HL-60/S4 treated with phorbol 12-myristate 13-acetate at 8.2 ng/mL for 4 days and 3 days (cell line): Measurements from ENCODE around the gene TRIM52.

Experiments
- in situ Hi-C: fragments of 300-500 bp; cut with MboI; formaldehyde crosslinking; loops from 2 replicates; pipeline ENCODE4 v1.15.0; 2022; ENCODE audit warnings: low sequenced_read_pairs

Gene TRIM52

DNA sequence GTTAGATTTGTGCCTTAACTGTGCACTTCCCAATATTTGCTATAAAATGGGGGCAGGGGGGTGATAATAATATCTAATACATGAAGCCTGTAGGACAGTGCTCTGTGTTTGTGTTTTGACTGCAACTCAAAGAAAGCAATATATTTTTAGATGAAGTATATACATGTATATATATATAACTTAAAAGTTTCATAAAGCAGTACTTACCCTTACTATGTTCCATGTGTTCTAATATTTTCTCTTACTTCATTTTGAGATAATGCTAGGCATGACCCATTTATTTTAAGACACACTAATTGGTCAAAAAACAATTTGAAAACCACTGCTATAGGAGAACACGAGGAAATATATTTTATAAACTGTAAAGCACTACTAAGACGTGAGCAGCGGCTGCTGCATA, 2.4 kb downstream of the TRIM52 start:
- in situ Hi-C loops, result no loop called here

GRCh38 chr5:181255836-181256578, 4.9 kb downstream of the TRIM52 start:
- in situ Hi-C loops, result no loop called here

GRCh38 chr5:181255276-181255675, 5.7 kb downstream of the TRIM52 start:
- in situ Hi-C loops, result no loop called here

- in situ Hi-C loops, result no loop called here
These were observed 12.7 kb downstream of the TRIM52 start for GRCh38 chr5:181248277-181248676.

GRCh38 chr5:181246276-181247049, 14.5 kb downstream of the TRIM52 start:
- in situ Hi-C loops, result no loop called here

DNA sequence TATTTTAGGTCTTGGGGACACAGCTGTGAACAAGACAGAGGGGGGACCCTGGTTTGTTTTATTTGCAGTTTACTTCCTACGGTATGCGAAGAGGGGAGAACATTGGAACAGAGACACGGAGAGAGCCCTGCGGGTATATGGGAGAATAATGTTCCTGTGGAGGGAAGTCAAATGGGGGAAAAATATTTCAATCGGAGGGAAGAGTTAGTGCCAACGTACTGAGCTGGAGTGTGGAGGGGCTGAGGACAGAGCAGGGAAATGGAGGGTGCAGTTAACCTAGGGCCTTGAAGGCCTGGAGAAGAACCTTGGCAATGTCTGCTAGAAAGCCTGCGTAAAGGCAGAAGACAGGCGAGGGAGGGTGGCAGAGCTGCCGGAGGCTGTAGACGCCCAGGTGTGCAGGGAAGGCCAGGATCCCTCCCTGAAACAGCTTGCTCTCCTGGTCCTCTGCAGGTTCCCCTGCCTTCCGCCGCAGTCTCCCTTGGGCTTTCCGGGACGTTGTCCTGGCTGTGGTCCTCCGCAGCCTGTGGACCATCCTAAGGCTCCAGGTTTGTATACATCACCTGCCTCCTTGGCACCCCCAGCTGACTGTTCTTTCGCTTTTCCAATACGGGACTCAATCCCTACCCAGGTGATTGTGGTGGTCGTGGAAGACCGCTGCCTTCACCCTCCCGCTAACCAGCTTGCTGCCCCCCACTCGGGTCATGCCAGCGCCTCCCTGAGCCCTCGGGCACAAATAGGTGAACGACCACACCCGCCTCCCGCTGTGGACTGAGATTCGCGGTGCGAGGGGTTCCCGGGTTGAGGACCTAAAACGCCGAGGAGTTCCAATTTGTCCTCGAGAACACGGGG, 15.3 kb downstream of the TRIM52 start:
- in situ Hi-C loops, result no loop called here

DNA sequence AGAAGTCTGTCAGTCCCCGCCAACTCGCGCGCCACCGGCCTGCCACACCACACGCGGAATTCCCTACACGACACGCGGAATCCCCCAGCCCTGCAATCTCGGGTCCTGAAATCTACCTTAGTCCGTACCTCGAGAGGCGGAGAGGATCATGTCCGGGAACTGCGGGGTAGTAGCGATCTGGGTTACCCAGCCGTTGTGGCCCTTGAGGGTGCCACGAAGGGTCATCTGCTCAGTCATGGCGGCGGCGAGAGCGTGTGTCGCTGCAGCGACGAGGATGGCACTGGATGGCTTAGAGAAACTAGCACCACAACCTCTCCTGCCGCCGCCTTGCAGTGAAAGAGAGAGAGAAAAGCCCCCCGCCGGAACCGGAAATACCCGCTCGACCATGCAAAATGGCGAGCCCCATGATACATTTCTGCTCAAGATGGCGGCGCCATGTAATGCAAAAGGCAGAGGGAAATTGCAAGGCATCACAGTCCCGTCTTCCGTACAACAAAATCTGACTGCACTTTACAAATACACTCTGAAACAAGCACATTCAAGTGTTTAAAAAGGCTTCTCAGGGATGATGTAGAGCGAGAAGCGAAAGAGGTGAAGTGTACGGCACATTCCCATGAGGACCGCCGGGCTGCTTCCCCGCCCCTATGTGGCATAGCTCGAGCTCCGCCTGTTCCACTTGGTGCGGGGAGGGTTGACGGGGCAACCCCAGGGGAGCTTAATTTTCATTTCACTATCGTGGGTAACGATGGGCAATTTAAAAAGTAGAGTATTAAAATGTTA, 17.2 kb downstream of the TRIM52 start, which contains the start of gene RACK1:
TSS of gene RACK1 (minus strand) at position 343 of the 780 bp plus-strand sequence. CDS start at position 237, 106 bp downstream.
- in situ Hi-C loops, result no loop called here

DNA sequence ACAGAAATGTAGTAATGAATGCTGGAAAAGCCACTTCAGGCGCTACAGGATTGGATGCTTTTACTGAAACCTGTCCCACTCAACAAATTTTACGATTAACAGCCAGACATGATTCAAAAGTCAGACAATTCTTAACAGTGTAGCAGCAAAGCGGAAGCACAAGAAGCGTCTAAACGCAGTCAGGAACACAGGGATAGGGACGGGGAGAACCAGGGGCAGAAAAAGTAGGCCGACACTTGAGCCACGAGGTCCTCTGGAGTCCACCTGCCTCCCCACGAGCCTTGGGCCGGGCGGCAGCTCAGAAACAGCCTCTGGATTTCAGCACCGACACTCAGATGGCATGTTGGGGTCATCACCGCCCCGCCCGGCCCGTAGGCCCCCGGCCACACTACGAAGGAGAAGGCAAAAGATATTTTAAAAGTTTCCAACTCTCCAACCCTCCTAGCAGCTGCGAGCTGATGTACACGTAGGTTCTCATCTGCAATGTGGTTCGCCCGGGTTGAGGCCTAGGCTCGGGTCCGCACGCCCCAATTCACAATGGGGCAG, 17.9 kb downstream of the TRIM52 start:
- in situ Hi-C loops, result no loop called here

- in situ Hi-C loops, result no loop called here
These were observed 18.9 kb downstream of the TRIM52 start for GRCh38 chr5:181242031-181242451.

- in situ Hi-C loops, result no loop called here
These were observed 19.5 kb downstream of the TRIM52 start for GRCh38 chr5:181241393-181241975.

- in situ Hi-C loops, result no loop called here
These were observed 21.8 kb downstream of the TRIM52 start for GRCh38 chr5:181239062-181239663.

DNA sequence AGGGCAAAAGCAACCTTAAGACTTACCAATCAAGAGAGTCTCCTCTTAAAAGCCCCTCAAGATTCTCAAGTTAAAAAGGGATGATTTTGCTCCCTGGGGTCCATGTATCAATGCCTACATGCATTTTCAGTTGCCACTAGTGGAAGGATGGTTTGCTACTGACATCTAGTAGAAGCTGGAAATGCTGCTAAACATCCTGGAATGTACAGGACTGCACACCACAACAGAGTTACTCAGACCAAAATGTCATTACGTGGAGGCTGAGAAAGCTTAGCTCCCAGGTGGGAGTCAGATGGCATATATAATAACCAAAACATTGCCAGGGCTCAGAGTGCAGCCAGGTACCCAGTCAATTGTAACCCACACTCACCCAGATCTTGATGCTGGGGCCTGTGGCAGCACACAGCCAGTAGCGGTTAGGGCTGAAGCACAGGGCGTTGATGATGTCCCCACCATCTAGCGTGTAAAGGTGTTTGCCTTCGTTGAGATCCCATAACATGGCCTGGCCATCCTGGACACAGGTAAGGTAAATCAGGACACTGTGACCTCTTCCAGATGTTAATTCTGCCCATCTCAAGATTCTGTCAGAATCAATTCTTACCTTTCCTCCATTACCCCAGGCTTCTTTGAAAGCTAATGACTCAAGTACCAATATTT, 23.1 kb downstream of the TRIM52 start:
- in situ Hi-C loops, result no loop called here

DNA sequence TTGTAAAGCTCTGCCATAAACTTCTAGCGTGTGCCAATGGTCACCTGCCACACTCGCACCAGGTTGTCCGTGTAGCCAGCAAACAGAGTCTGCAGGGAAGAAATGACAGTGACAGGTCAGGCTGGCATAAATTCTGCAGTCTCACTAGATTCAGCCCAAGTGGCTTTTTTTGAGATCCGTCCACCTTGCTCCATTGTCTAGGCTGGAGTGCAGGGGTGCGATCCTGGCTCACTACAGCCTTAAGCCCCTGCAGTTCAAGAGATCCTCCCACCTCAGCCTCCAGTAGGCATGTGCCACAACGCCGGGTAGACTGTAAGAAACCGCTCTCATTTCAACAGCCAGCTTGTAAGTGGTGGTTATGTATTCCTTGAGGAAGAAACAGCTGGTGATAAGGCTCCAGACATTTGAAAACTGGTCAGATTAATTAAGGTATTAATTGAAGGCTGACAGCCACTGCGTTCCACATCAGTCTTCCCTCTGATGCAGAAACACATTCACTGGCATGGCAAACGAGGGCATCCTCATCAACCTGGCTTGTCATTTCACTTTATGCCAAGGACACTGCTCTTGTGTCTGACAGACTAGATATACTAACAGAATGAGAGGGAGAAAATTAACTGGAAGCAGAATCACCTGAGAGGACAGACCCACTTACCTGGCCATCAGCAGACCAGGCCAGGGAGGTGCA, 23.8 kb downstream of the TRIM52 start:
- in situ Hi-C loops, result no loop called here

- in situ Hi-C loops, result no loop called here
These were observed 24.5 kb downstream of the TRIM52 start for GRCh38 chr5:181236471-181236870.

GRCh38 chr5:181235689-181236366, 25.1 kb downstream of the TRIM52 start:
- in situ Hi-C loops, result no loop called here

DNA sequence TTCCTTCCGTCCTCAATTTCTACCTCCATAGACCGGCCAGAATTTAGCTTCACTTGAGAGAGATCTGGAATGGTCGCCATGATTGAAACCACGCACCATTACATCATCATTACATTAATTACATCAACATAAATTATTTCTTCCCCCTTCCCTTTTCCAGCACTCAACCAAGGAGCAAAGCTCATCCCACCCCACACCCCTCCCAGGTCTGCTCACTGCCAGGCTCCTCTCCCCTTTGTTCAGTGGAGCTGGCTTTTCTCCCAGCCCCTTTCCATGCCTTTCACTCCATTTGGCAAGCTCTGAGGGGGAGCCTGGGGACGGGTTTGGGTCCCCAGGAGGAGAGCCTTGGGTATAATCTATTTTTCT, 25.6 kb downstream of the TRIM52 start:
- in situ Hi-C loops, result no loop called here

GRCh38 chr5:181234455-181235306, 26.3 kb downstream of the TRIM52 start:
- in situ Hi-C loops, result no loop called here
